ENCODE results near the gene STMP1. TPM values are rescaled to one million over a fixed set of nuclear protein-coding genes. Genes with fewer than 3 reads are reported as not detected.

The STMP1 gene
- total and polyA plus RNA-seq, 2 of the 8 experiments (the other 6 are each of a cell fraction or from before 2014, with no cell fraction given): 22.7 to 36.7 TPM

- TF ChIP-seq, protein P1, sequence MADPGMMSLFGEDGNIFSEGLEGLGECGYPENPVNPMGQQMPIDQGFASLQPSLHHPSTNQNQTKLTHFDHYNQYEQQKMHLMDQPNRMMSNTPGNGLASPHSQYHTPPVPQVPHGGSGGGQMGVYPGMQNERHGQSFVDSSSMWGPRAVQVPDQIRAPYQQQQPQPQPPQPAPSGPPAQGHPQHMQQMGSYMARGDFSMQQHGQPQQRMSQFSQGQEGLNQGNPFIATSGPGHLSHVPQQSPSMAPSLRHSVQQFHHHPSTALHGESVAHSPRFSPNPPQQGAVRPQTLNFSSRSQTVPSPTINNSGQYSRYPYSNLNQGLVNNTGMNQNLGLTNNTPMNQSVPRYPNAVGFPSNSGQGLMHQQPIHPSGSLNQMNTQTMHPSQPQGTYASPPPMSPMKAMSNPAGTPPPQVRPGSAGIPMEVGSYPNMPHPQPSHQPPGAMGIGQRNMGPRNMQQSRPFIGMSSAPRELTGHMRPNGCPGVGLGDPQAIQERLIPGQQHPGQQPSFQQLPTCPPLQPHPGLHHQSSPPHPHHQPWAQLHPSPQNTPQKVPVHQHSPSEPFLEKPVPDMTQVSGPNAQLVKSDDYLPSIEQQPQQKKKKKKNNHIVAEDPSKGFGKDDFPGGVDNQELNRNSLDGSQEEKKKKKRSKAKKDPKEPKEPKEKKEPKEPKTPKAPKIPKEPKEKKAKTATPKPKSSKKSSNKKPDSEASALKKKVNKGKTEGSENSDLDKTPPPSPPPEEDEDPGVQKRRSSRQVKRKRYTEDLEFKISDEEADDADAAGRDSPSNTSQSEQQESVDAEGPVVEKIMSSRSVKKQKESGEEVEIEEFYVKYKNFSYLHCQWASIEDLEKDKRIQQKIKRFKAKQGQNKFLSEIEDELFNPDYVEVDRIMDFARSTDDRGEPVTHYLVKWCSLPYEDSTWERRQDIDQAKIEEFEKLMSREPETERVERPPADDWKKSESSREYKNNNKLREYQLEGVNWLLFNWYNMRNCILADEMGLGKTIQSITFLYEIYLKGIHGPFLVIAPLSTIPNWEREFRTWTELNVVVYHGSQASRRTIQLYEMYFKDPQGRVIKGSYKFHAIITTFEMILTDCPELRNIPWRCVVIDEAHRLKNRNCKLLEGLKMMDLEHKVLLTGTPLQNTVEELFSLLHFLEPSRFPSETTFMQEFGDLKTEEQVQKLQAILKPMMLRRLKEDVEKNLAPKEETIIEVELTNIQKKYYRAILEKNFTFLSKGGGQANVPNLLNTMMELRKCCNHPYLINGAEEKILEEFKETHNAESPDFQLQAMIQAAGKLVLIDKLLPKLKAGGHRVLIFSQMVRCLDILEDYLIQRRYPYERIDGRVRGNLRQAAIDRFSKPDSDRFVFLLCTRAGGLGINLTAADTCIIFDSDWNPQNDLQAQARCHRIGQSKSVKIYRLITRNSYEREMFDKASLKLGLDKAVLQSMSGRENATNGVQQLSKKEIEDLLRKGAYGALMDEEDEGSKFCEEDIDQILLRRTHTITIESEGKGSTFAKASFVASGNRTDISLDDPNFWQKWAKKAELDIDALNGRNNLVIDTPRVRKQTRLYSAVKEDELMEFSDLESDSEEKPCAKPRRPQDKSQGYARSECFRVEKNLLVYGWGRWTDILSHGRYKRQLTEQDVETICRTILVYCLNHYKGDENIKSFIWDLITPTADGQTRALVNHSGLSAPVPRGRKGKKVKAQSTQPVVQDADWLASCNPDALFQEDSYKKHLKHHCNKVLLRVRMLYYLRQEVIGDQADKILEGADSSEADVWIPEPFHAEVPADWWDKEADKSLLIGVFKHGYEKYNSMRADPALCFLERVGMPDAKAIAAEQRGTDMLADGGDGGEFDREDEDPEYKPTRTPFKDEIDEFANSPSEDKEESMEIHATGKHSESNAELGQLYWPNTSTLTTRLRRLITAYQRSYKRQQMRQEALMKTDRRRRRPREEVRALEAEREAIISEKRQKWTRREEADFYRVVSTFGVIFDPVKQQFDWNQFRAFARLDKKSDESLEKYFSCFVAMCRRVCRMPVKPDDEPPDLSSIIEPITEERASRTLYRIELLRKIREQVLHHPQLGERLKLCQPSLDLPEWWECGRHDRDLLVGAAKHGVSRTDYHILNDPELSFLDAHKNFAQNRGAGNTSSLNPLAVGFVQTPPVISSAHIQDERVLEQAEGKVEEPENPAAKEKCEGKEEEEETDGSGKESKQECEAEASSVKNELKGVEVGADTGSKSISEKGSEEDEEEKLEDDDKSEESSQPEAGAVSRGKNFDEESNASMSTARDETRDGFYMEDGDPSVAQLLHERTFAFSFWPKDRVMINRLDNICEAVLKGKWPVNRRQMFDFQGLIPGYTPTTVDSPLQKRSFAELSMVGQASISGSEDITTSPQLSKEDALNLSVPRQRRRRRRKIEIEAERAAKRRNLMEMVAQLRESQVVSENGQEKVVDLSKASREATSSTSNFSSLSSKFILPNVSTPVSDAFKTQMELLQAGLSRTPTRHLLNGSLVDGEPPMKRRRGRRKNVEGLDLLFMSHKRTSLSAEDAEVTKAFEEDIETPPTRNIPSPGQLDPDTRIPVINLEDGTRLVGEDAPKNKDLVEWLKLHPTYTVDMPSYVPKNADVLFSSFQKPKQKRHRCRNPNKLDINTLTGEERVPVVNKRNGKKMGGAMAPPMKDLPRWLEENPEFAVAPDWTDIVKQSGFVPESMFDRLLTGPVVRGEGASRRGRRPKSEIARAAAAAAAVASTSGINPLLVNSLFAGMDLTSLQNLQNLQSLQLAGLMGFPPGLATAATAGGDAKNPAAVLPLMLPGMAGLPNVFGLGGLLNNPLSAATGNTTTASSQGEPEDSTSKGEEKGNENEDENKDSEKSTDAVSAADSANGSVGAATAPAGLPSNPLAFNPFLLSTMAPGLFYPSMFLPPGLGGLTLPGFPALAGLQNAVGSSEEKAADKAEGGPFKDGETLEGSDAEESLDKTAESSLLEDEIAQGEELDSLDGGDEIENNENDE (IDR thresholded peaks at IDR 0.05; ENCODE audit: insufficient replicate concordance, low read length): no peak
Observed at GRCh38 chr7:135687466-135687865, 25.2 kb downstream of the STMP1 start (continued).

All from H1 (cell line).